VCaP (cell line): ENCODE measurements around the gene BTBD17.

Experiments used
- H3K27ac ChIP-seq: fragments of 450-650 bp; 2 replicates; pipeline ENCODE4 v1.5.1; 2017
- TF ChIP-seq, protein P1 (sequence below): fragments of 450-650 bp; conservative IDR thresholded peaks from 2 replicates; pipeline ENCODE4 v1.5.1; 2017; ENCODE audit warnings: mild to moderate bottlenecking, moderate library complexity

Gene BTBD17

DNA sequence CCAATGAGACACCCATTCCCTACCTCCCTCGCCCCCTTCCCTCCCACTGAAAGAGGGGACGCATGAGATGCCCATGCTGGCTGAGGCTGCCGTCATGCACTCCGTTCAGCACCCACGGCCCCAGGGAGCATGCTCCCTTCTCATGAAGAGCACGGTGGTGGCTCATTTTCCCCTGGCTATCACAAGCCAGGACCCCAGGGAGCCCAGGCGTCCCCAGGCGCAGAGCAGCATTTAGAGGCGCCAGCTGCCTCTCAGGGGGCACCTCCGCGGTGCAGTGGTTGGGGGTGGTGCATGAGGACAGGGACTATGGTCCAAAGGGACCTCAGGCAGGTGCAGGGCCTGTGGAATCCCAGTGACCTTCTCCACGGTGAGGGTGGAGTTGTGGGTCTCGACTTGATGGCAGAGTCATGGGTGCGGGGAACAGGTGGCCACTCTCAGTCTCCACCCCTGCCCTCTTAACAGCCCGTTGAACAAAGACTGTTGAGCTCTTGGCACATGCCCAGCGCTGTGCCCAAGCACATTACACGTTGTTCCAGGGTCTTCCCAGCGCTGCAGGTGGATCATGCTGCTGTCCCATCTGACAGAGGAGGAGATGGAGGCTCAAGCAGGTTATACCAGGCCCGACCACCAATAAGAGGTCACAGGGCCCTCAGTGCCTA, 22.0 kb downstream of the BTBD17 start:
- H3K27ac ChIP-seq, result no peak overlapping the region
- TF ChIP-seq, protein P1, sequence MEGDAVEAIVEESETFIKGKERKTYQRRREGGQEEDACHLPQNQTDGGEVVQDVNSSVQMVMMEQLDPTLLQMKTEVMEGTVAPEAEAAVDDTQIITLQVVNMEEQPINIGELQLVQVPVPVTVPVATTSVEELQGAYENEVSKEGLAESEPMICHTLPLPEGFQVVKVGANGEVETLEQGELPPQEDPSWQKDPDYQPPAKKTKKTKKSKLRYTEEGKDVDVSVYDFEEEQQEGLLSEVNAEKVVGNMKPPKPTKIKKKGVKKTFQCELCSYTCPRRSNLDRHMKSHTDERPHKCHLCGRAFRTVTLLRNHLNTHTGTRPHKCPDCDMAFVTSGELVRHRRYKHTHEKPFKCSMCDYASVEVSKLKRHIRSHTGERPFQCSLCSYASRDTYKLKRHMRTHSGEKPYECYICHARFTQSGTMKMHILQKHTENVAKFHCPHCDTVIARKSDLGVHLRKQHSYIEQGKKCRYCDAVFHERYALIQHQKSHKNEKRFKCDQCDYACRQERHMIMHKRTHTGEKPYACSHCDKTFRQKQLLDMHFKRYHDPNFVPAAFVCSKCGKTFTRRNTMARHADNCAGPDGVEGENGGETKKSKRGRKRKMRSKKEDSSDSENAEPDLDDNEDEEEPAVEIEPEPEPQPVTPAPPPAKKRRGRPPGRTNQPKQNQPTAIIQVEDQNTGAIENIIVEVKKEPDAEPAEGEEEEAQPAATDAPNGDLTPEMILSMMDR, result no peak

DNA sequence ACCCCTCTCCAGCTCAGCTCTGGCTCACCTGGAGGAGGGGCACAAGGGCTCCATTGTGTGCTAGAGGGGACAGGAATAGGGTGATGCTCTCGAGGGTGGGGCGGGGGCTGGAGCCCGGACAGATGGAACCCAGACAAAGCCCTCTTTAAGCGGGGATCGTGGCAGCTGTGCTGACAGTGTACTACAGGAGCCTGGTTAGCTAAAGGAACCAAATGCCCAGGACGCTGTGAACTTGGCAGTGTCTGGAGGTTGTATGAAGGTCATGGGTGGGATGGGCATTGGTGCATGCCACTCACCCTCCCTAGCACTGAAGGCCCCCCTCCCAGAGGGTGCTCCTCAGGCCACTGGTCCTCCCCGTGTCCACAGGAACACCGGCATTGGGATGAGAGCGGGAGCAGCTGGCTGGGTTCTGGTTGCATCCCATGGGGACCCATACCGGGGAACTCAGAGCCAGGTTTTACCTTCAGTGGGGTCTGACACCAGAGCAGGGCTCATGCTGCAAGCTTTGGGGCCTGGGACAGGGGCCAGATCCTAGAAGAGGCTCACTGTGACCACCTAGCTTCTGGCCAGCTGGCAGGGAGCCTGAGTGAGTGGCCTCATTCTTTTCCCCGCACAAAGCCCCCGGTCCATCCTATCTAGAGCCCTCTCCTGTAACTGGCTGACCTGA, 23.7 kb downstream of the BTBD17 start:
- TF ChIP-seq, protein P1, result no peak

DNA sequence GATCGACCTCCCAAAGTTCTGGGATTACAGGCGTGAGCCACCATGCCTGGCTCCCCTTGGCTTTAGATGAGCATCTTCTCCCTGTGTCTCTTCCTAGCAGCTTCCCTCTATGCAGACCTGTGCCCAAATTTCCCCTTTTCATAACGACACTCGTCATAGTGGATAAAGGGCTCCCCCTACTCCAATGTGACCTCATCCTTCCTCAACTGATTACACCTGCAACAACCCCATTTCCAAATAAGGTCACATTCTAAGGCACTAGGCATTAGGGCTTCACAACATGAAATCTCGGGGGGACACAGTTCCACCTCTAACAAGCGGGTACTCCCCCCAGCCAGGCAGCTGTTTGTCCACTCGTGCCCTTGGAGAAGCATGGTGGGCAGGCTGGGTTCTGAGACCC, 25.4 kb downstream of the BTBD17 start:
- TF ChIP-seq, protein P1, result no peak
- no peak overlapping the region for H3K27ac ChIP-seq

More for the DNA sequence above, 23.7 kb downstream of the BTBD17 start:
- H3K27ac ChIP-seq, result no peak overlapping the region

DNA sequence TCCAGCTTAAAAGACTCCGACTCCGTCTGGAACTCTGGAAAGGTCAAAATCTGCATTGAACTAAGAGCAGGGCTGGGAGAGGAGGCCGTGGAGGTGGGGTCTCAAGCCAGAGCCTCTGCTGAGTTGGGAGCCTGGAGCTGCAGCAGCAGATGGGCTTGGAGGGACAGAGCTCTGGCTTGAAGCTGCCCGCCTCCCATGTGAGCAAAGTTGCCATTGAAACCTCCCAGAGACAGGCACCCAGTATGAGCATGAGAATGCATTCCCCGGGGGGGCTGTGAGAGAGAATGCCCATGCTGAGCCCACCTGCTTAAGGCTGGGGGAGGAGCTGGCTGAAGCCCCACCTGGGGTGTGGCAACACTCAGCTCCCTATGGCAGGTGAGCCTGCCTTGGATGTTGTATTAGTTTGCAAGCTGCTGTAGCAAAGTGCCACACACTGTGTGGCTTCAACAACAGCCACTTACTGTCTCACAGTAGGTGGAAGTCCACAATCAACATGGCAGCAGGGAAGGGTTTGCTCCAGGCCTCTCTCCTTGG, 26.1 kb downstream of the BTBD17 start:
- TF ChIP-seq, protein P1, result no peak
- no peak overlapping the region for H3K27ac ChIP-seq

DNA sequence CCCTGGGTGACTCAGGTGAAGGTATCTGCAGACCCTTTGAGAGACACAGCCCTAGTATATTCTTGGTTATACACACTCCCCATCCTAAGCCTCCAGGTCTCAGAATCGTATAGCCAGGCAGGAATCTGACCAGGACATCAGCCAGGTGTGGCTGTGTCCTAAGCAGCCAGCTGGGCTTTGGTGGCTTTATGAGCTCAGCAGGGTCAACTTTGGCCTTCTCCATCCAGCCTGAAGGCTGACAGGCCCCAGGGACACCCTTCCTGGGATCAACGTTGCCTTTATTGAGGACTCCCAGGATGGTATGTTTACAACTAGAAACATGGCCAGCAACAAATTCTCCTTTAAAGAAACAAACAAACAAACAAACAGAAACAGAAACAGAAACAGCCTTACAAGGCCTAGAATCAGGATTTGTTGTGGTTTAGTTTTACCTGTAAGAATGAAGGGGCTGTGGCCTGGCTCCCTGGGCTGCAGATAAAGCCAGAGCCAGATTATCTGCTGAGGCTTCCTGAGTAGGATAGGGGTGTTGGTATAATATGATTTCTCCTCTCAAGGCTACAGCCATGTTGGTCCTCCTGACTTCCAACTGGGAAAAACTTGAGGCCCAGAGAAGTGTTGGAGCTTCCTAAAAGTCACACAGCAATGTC, 27.2 kb downstream of the BTBD17 start:
- no peak overlapping the region for H3K27ac ChIP-seq
- TF ChIP-seq, protein P1, result no peak

DNA sequence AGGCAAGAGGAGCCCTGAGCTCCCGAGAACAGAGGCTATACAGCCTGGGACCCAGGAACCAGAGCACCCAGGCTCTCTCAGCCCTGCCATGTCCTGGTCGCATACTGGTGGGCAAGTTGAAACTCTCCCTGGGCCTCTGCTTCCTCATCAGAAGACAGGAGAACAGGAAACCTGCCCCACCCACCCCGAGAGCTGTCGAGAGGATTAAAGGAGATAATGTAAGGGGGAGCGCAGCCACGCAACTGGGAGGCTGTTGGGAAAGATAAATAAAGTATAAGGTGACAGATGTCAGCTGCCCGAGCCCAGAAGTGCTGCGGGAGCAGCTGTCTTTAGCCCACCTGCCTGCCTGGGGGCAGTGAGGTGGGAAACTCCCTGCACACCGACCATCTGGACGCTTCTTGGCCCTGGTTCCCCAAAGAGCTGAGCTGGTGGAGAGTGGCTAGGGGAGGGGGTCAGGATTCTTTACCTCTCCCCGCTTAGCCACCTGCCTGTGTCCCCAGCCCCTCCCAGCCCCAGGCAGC, 28.8 kb downstream of the BTBD17 start:
- no peak overlapping the region for H3K27ac ChIP-seq
- TF ChIP-seq, protein P1, result no peak

DNA sequence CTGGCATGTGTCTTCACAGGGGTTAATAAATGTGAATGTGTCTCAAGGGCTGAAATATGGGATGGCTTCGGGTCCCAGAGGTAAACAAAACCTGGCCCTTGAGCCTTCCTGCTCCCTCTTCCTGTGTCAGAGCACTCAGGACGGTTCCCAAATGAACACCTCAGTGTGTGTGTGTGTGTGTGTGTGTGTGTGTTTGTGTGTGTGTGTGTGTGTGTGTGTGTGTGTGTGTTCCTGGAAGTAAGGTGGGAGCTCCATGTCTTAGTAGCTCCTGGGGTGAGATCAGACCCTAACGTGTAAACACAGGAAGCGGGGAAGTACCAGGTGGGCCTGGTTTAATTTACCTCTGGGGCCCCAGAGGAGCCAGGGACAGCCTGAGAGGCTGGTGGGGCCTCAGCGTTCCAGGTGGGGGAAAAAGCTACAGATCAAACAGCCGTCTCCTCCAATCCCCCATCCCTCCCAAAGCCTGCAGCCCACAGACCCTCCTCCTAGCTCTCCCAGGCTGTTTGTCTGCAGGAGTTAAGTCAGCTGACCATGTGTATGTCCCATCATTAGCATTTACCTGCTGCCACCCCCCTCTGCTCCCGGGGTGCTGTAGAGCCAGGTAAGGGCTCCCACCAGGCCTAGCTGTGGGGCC, 29.5 kb downstream of the BTBD17 start:
- TF ChIP-seq, protein P1, result no peak
- no peak overlapping the region for H3K27ac ChIP-seq
